ENCODE results near the gene GALNT6. TPM values are rescaled to one million over a fixed set of nuclear protein-coding genes. Genes with fewer than 3 reads are reported as not detected.

GALNT6 gene
- total RNA-seq (2022; extraction: Qiagen RNA extraction) = 2.4 to 3.8 TPM (median 3.2 TPM) in 5 replicates

GRCh38 chr12:51391283-51392123 is at the start of gene GALNT6:
Gene GALNT6 (minus strand): TSS chr12:51391406. CDS start chr12:51379781, 11,625 bp downstream.

GRCh38 chr12:51424662-51425539 is 33.7 kb upstream of the GALNT6 start, which contains the start of gene SLC4A8:
Gene SLC4A8 (plus strand): TSS chr12:51424831. CDS start chr12:51424988, 157 bp downstream.

GRCh38 chr12:51346581-51346980 is 44.6 kb downstream of the GALNT6 start, which contains the start of gene CELA1:
Gene CELA1 (minus strand): TSS chr12:51346679. CDS start chr12:51346638, 41 bp downstream.

GRCh38 chr12:51323966-51324895 is 67.0 kb downstream of the GALNT6 start, which contains the start of gene BIN2:
Gene BIN2 (minus strand): TSS chr12:51324174. CDS start chr12:51324102, 72 bp downstream.

Other genes starting within 250 kb of the GALNT6 start
- 17.1 to 20.8 TPM (median 18.9 TPM) in 5 replicates for gene TFCP2, start 218.3 kb downstream of the GALNT6 start, total RNA-seq (2022; extraction: Qiagen RNA extraction)
- 1.0 to 3.4 TPM (median 1.6 TPM) in 5 replicates for gene POU6F1, start 173.3 kb downstream of the GALNT6 start, total RNA-seq (2022; extraction: Qiagen RNA extraction)
- gene DAZAP2, start 152.6 kb downstream of the GALNT6 start, total RNA-seq (2022; extraction: Qiagen RNA extraction) = 319 to 364 TPM (median 325 TPM) in 5 replicates
- gene SMAGP, start 121.0 kb downstream of the GALNT6 start, total RNA-seq (2022; extraction: Qiagen RNA extraction) = 25.3 to 26.0 TPM (median 25.8 TPM) in 5 replicates
- gene BIN2, start 67.2 kb downstream of the GALNT6 start, total RNA-seq (2022; extraction: Qiagen RNA extraction) = 0.07 to 0.15 TPM (median 0.13 TPM) in 5 replicates
- gene CELA1, start 44.7 kb downstream of the GALNT6 start, total RNA-seq (2022; extraction: Qiagen RNA extraction) = not detected in 5 replicates
- gene SLC4A8, start 33.4 kb upstream of the GALNT6 start, total RNA-seq (2022; extraction: Qiagen RNA extraction) = 0.57 to 1.7 TPM (median 1.3 TPM) in 5 replicates
- 1.2 to 1.9 TPM (median 1.8 TPM) in 5 replicates for gene SCN8A, start 199.8 kb upstream of the GALNT6 start, total RNA-seq (2022; extraction: Qiagen RNA extraction)